H9 (cell line): ENCODE results near the gene CDH23. TPM values are rescaled to one million over a fixed set of nuclear protein-coding genes. Genes with fewer than 3 reads are reported as not detected.

Experiments
- DNase-seq: peaks from one replicate; pipeline ENCODE4 v3.0.0-alpha.2; 2017
- H2AFZ ChIP-seq: one replicate; pipeline ENCODE4 v1.6.1; 2013; ENCODE audit warnings: mild to moderate bottlenecking, low read length, control low read depth, moderate library complexity
- H2AK5ac ChIP-seq: 2 replicates; pipeline ENCODE4 v1.6.1; 2013; ENCODE audit warnings: low read length, control low read depth, mixed read lengths; ENCODE audit not compliant: insufficient read length
- H2BK120ac ChIP-seq: one replicate; pipeline ENCODE4 v1.6.1; 2013; ENCODE audit warnings: low read depth, mild to moderate bottlenecking, low read length, control low read depth, inconsistent platforms; ENCODE audit not compliant: poor library complexity, severe bottlenecking
- H2BK12ac ChIP-seq: 2 replicates; pipeline ENCODE4 v1.6.1; 2013; ENCODE audit warnings: low read length, control low read depth, mixed read lengths, low read depth; ENCODE audit not compliant: insufficient read length
- H2BK15ac ChIP-seq: 2 replicates; pipeline ENCODE4 v1.6.1; 2013; ENCODE audit warnings: low read depth, low read length, control low read depth
- H2BK20ac ChIP-seq: one replicate; pipeline ENCODE4 v1.6.1; 2013; ENCODE audit warnings: low read depth, mild to moderate bottlenecking, low read length, control low read depth, inconsistent platforms; ENCODE audit not compliant: poor library complexity, severe bottlenecking
- H2BK5ac ChIP-seq: 2 replicates; pipeline ENCODE4 v1.6.1; 2013; ENCODE audit warnings: low read length, control low read depth, mixed read lengths; ENCODE audit not compliant: insufficient read length
- H3K14ac ChIP-seq: 2 replicates; pipeline ENCODE4 v1.6.1; 2013; ENCODE audit warnings: low read length, control low read depth; ENCODE audit not compliant: insufficient read depth
- H3K18ac ChIP-seq: 2 replicates; pipeline ENCODE4 v1.6.1; 2013; ENCODE audit warnings: low read depth, mild to moderate bottlenecking, mixed read lengths, low read length, control low read depth; ENCODE audit not compliant: insufficient read length
- H3K23ac ChIP-seq: 2 replicates; pipeline ENCODE4 v1.6.1; 2013; ENCODE audit warnings: low read length, control low read depth, mixed read lengths, low read depth; ENCODE audit not compliant: insufficient read length
- H3K23me2 ChIP-seq: 2 replicates; pipeline ENCODE4 v1.6.1; 2013; ENCODE audit warnings: low read depth, mild to moderate bottlenecking, mixed read lengths, low read length, control low read depth; ENCODE audit not compliant: insufficient read length, poor library complexity, severe bottlenecking
- H3K27ac ChIP-seq: 2 replicates; pipeline ENCODE4 v1.5.1; 2013; ENCODE audit warnings: low read length, control low read depth, mixed read lengths, low read depth; ENCODE audit not compliant: insufficient read length
- H3K27me3 ChIP-seq: 2 replicates; pipeline ENCODE4 v1.6.1; 2013; ENCODE audit warnings: low read length, control low read depth, inconsistent platforms; ENCODE audit not compliant: insufficient read depth
- H3K4ac ChIP-seq: 2 replicates; pipeline ENCODE4 v1.6.1; 2013; ENCODE audit warnings: low read depth, mild to moderate bottlenecking, control low read depth, inconsistent platforms, low read length, moderate library complexity
- H3K4me1 ChIP-seq: 2 replicates; pipeline ENCODE4 v1.6.1; 2013; ENCODE audit warnings: low read length, control low read depth, inconsistent platforms; ENCODE audit not compliant: insufficient read depth
- H3K4me2 ChIP-seq: 2 replicates; pipeline ENCODE4 v1.6.1; 2013; ENCODE audit warnings: low read length, control low read depth, mixed read lengths; ENCODE audit not compliant: insufficient read length, insufficient read depth
- H3K56ac ChIP-seq: 2 replicates; pipeline ENCODE4 v1.6.1; 2013; ENCODE audit warnings: low read depth, mild to moderate bottlenecking, mixed read lengths, low read length, control low read depth; ENCODE audit not compliant: insufficient read length
- H3K79me1 ChIP-seq: 2 replicates; pipeline ENCODE4 v1.6.1; 2013; ENCODE audit warnings: low read depth, mild to moderate bottlenecking, moderate library complexity, low read length, control low read depth, inconsistent platforms; ENCODE audit not compliant: insufficient read depth, poor library complexity, severe bottlenecking
- H3K79me2 ChIP-seq: 2 replicates; pipeline ENCODE4 v1.6.1; 2013; ENCODE audit warnings: low read length, control low read depth, inconsistent platforms; ENCODE audit not compliant: insufficient read depth
- H3K9ac ChIP-seq: 2 replicates; pipeline ENCODE4 v1.6.1; 2013; ENCODE audit warnings: low read length, control low read depth, mixed read lengths; ENCODE audit not compliant: insufficient read length; ENCODE audit errors: extremely low read depth
- H3K9me3 ChIP-seq: one replicate; pipeline ENCODE4 v1.6.1; 2013; ENCODE audit warnings: low read depth, low read length, inconsistent platforms; ENCODE audit not compliant: control insufficient read depth
- H3T11ph ChIP-seq: one replicate; pipeline ENCODE4 v1.6.1; 2013; ENCODE audit warnings: mild to moderate bottlenecking, low read length, control low read depth, inconsistent platforms
- H4K20me1 ChIP-seq: one replicate; pipeline ENCODE4 v1.6.1; 2013; ENCODE audit not compliant: control insufficient read depth, insufficient read length, insufficient read depth
- H4K5ac ChIP-seq: 2 replicates; pipeline ENCODE4 v1.6.1; 2013; ENCODE audit warnings: low read depth, mild to moderate bottlenecking, mixed read lengths, low read length, control low read depth; ENCODE audit not compliant: insufficient read length
- H4K8ac ChIP-seq: replicated peaks from 2 replicates; pipeline ENCODE4 v1.6.1; 2013; ENCODE audit warnings: low read length, control low read depth, mixed read lengths, low read depth; ENCODE audit not compliant: insufficient read length
- H4K91ac ChIP-seq: 2 replicates; pipeline ENCODE4 v1.6.1; 2013; ENCODE audit warnings: low read depth, mild to moderate bottlenecking, moderate library complexity, mixed read lengths, low read length, control low read depth; ENCODE audit not compliant: insufficient read length
- H3K27ac Mint-ChIP-seq, 3 experiments: 2 replicates in 2 of 3; 3 replicates in 1 of 3; pipeline ENCODE4 v1.8.0; 2020 to 2021; ENCODE audit warnings: mixed read lengths in 3 of 3, mild to moderate bottlenecking in 1 of 3, moderate library complexity in 1 of 3
- H3K27me3 Mint-ChIP-seq: 2 replicates; pipeline ENCODE4 v1.8.0; 2021; ENCODE audit warnings: low read depth, mild to moderate bottlenecking, moderate library complexity, mixed read lengths
- H3K36me3 Mint-ChIP-seq, 3 experiments: 2 replicates in 2 of 3; 3 replicates in 1 of 3; pipeline ENCODE4 v1.8.0; 2020 to 2021; ENCODE audit warnings: low read depth in 3 of 3, mixed read lengths in 3 of 3; ENCODE audit not compliant: insufficient read depth in 1 of 3
- H3K4me1 Mint-ChIP-seq, 2 experiments: 2 replicates each; pipeline ENCODE4 v1.8.0; 2020; ENCODE audit warnings: mixed read lengths in 2 of 2
- H3K4me3 Mint-ChIP-seq, 2 experiments: 2 replicates in 1 of 2; 3 replicates in 1 of 2; pipeline ENCODE4 v1.8.0; 2020 to 2021; ENCODE audit warnings: mild to moderate bottlenecking in 2 of 2, mixed read lengths in 2 of 2, moderate library complexity in 1 of 2
- H3K9me3 Mint-ChIP-seq, 2 experiments: 2 replicates in 1 of 2; 3 replicates in 1 of 2; pipeline ENCODE4 v1.8.0; 2020; ENCODE audit warnings: mild to moderate bottlenecking in 2 of 2, mixed read lengths in 2 of 2, moderate library complexity in 1 of 2
- total RNA-seq: library from RNA; stranded (reverse); gene quantifications from 2 replicates; pipeline ENCODE4 v1.2.1, GENCODE V29; 2021
- TF ChIP-seq, protein P1 (sequence below): fragments of 200-600 bp; sonication (generic); conservative IDR thresholded peaks from 3 replicates; pipeline ENCODE4 v1.8.0; 2021; ENCODE audit warnings: antibody characterized with exemption, mild to moderate bottlenecking

The CDH23 gene
- total RNA-seq, 1 experiment from 2014 or later = 2.1 TPM

DNA sequence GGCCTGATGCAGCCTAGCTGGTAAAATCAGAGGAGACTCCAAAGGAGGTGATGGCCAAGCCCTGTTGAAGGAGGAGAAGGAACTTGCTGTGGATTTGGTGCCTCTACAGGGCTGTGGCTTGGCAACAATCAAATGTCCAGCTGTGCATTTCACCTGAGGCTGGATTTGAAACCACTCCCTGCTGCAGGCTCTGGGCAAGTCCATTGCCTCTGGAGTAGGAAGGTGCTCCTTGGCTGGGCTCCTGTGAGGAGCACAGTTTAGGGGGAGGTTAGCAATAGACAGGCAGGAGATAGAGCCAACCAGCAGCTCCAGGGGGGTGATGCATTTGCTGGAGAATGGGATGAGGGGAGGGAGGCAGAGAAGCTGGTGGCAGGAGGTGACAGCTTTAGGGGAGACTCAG lies 26.5 kb downstream of the CDH23 start:
- Mint-ChIP-seq H3K9me3 (no peaks in the 10 kb centered on the region), H3K27me3 (peaks cover 15% of the 10 kb centered on the region), H3K36me3 (no peaks in the 10 kb centered on the region), H3K4me3 (no peak overlapping the region; a peak in 1 of 5 replicates), H3K4me1 (peaks cover 6 to 9% of the 10 kb centered on the region in 2 experiments), H3K27ac (no peak overlapping the region)
- Histone ChIP-seq H3K23ac (no peak overlapping the region), H3K9ac (no peak overlapping the region), H2AK5ac (no peak overlapping the region), H3K27me3 (no peaks in the 10 kb centered on the region), H3K79me1 (no peaks in the 10 kb centered on the region), H3K9me3 (no peaks in the 10 kb centered on the region), H2BK12ac (no peak overlapping the region), H2BK20ac (no peak overlapping the region), H2AFZ (no peak overlapping the region), H3K4me2 (no peak overlapping the region), H3K56ac (no peak overlapping the region), H3K18ac (no peak overlapping the region), H4K5ac (no peak overlapping the region), H3K79me2 (no peaks in the 10 kb centered on the region), H3K4ac (no peak overlapping the region), H2BK120ac (no peak overlapping the region), H2BK5ac (no peak overlapping the region), H3K27ac (no peak overlapping the region), H3K23me2 (no peaks in the 10 kb centered on the region), H3T11ph (no peak overlapping the region), H2BK15ac (no peak overlapping the region), H3K4me1 (no peaks in the 10 kb centered on the region), H4K8ac (no peak overlapping the region), H4K91ac (no peak overlapping the region), H4K20me1 (no peaks in the 10 kb centered on the region), H3K14ac (no peak overlapping the region)
- TF ChIP-seq, protein P1, sequence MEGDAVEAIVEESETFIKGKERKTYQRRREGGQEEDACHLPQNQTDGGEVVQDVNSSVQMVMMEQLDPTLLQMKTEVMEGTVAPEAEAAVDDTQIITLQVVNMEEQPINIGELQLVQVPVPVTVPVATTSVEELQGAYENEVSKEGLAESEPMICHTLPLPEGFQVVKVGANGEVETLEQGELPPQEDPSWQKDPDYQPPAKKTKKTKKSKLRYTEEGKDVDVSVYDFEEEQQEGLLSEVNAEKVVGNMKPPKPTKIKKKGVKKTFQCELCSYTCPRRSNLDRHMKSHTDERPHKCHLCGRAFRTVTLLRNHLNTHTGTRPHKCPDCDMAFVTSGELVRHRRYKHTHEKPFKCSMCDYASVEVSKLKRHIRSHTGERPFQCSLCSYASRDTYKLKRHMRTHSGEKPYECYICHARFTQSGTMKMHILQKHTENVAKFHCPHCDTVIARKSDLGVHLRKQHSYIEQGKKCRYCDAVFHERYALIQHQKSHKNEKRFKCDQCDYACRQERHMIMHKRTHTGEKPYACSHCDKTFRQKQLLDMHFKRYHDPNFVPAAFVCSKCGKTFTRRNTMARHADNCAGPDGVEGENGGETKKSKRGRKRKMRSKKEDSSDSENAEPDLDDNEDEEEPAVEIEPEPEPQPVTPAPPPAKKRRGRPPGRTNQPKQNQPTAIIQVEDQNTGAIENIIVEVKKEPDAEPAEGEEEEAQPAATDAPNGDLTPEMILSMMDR = no peak
- DNase-seq = no peak
